ENCODE results near the gene SOX13. TPM values are rescaled to one million over a fixed set of nuclear protein-coding genes. Genes with fewer than 3 reads are reported as not detected.

The SOX13 gene
- total RNA-seq, 1 experiment from 2014 or later: 35.6 TPM

GRCh38 chr1:204153667-204154066, 80.8 kb downstream of the SOX13 start (continued):
- TF ChIP-seq CTCF (IDR thresholded peaks at IDR 0.05 in 2 of 3, conservative IDR thresholded peaks at IDR 0.05 in 1 of 3; ENCODE audit: borderline replicate concordance in 1 of 3, insufficient read depth in 1 of 3, low read depth in 2 of 3, low read length in 2 of 3) (no peak), RAD21 (IDR thresholded peaks at IDR 0.05; ENCODE audit: low read depth) (no peak), TCF7L2 (IDR thresholded peaks at IDR 0.05; ENCODE audit: borderline replicate concordance, extremely low read depth, insufficient read depth, insufficient read length) (no peak), ZFX (IDR thresholded peaks at IDR 0.05) (no peak), CBX3 (IDR thresholded peaks at IDR 0.05; ENCODE audit: low read depth) (no peak)

- H3K9me3 ChIP-seq (ENCODE audit: control insufficient read depth in 1 of 2, insufficient read depth in 1 of 2, low read depth in 1 of 2, low read length in 2 of 2): no peaks in the 10 kb centered on the region
- peaks cover 8 to 27% of the 10 kb centered on the region in 2 experiments for H3K4me1 ChIP-seq (ENCODE audit: control insufficient read depth in 1 of 2, insufficient read depth in 2 of 2, low read length in 2 of 2)
- intact Hi-C loops (cut with micrococcal nuclease): no loop called here
- no peak overlapping the region for H3K4me2 ChIP-seq (ENCODE audit: low read length)
- H3K4me3 ChIP-seq (replicated peaks in 1 of 2; ENCODE audit: low read depth in 1 of 2, low read length in 2 of 2): no peak overlapping the region
- ChIA-PET CTCF (no interaction called here), POLR2A (no interaction called here), RAD21 (ENCODE audit: low non-redundant PET in 1 of 2, low total read pairs in 2 of 2, uncharacterized antibody in 2 of 2, unreplicated experiment in 2 of 2) (no interaction called here)
- H3K79me2 ChIP-seq (ENCODE audit: insufficient read depth, low read length): no peaks in the 10 kb centered on the region
- ATAC-seq (no peak), DNase-seq (ENCODE audit: low read depth, low spot score) (no peak)
- H3K9ac ChIP-seq (ENCODE audit: low read length): no peak overlapping the region
- H3K27ac ChIP-seq (ENCODE audit: low read depth, low read length): no peak overlapping the region
- no peak for TF ChIP-seq SP1 (IDR thresholded peaks at IDR 0.05; ENCODE audit: low read depth)
- TF ChIP-seq POLR2A (IDR thresholded peaks at IDR 0.05; ENCODE audit: borderline replicate concordance, extremely low read depth, insufficient read depth, insufficient read length): no peak
- TF ChIP-seq ZFX (IDR thresholded peaks at IDR 0.05): no peak
- TF ChIP-seq EZH2 (IDR thresholded peaks at IDR 0.05): no peak
- no peak for TF ChIP-seq FOSL1 (IDR thresholded peaks at IDR 0.05; ENCODE audit: low read depth)
- TF ChIP-seq CBX3 (IDR thresholded peaks at IDR 0.05; ENCODE audit: low read depth): no peak
- TF ChIP-seq REST (IDR thresholded peaks at IDR 0.05; ENCODE audit: low read depth): no peak
- no peak for TF ChIP-seq ZBTB33 (IDR thresholded peaks at IDR 0.05; ENCODE audit: extremely low read depth, insufficient replicate concordance, low read length)
- TF ChIP-seq MAX (IDR thresholded peaks at IDR 0.05): no peak
- H3K27me3 ChIP-seq (ENCODE audit: insufficient read depth, low read length): no peaks in the 10 kb centered on the region
- H4K20me1 ChIP-seq (ENCODE audit: insufficient read depth): no peaks in the 10 kb centered on the region
- no peak overlapping the region for H2AFZ ChIP-seq (ENCODE audit: low read depth, low read length, poor library complexity, severe bottlenecking)
- H3K9me2 ChIP-seq (ENCODE audit: insufficient read depth): no peaks in the 10 kb centered on the region
- no TSS peak for BruUV-seq (replicated peaks)
- no peaks in the 10 kb centered on the region for H3K36me3 ChIP-seq (ENCODE audit: control insufficient read depth in 1 of 2, insufficient read depth in 2 of 2, low read length in 2 of 2)
Observed at GRCh38 chr1:204154568-204155255, 81.8 kb downstream of the SOX13 start.
